ENCODE measurements around the gene RFX5.

GRCh38 chr1:151311589-151312331 is 35.3 kb downstream of the RFX5 start:
- TF ChIP-seq BHLHE40 (IDR thresholded peaks at IDR 0.05; ENCODE audit: low read depth, low read length): no peak
- no peak for TF ChIP-seq CTCF (IDR thresholded peaks at IDR 0.05)
- TF ChIP-seq USF2 (IDR thresholded peaks at IDR 0.05): no peak
- TF ChIP-seq PBX3 (IDR thresholded peaks at IDR 0.05): peak; percentile 90
